RWPE1 (cell line): ENCODE data around the gene HMX1.

Experiments used
- CTCF ChIA-PET: fragments of 350-600 bp; sonication (Branson Sonifier 250); formaldehyde crosslinking; extraction: SDS; loops from one replicate; lab custom pipeline; 2021; lab: Yijun Ruan, JAX
- POLR2A ChIA-PET: fragments of 400-600 bp; formaldehyde crosslinking; extraction: SDS; loops from one replicate; lab custom pipeline; 2020; ENCODE audit warnings: antibody characterized with exemption; ENCODE audit not compliant: low non-redundant PET; lab: Yijun Ruan, JAX
- DNase-seq: peaks from one replicate; pipeline ENCODE4 v3.0.0; 2012; ENCODE audit warnings: low spot score
- H3K27ac ChIP-seq: fragments of 450-650 bp; 2 replicates; pipeline ENCODE4 v1.5.1; 2017
- TF ChIP-seq, protein P1 (sequence below): fragments of 450-650 bp; conservative IDR thresholded peaks from 2 replicates; pipeline ENCODE4 v1.5.1; 2017; ENCODE audit warnings: low read depth, mild to moderate bottlenecking

The HMX1 gene

DNA sequence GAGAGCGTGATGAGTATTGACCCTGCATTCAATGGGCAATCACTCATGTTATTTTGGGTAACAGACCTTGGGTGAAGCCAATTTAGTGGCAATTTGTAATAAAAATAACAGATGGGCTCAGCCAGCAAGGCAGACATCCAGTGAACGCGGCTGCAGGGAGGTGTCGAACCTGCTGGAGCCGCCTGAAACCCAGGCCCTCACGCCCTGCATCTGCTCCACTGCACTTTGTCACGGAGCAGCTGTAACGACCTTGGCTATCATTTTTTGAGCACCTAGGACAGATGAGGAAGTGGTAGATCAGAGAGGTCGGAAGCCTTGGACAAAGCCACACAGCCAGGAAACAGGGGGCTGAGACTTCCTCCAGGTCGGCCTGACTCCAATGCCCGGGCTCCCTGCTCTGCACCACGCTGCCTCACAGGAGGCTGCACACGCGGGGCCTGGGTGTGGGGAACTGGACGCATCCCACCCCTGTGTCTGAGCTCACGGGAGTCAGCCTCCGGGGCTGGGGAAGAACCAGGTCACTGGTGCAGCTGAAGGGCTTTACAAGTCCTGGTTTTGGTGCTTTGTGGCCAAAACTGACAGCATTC is 19.4 kb downstream of the HMX1 start:
- TF ChIP-seq, protein P1, sequence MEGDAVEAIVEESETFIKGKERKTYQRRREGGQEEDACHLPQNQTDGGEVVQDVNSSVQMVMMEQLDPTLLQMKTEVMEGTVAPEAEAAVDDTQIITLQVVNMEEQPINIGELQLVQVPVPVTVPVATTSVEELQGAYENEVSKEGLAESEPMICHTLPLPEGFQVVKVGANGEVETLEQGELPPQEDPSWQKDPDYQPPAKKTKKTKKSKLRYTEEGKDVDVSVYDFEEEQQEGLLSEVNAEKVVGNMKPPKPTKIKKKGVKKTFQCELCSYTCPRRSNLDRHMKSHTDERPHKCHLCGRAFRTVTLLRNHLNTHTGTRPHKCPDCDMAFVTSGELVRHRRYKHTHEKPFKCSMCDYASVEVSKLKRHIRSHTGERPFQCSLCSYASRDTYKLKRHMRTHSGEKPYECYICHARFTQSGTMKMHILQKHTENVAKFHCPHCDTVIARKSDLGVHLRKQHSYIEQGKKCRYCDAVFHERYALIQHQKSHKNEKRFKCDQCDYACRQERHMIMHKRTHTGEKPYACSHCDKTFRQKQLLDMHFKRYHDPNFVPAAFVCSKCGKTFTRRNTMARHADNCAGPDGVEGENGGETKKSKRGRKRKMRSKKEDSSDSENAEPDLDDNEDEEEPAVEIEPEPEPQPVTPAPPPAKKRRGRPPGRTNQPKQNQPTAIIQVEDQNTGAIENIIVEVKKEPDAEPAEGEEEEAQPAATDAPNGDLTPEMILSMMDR, result no peak
- ChIA-PET POLR2A (no interaction called here), CTCF (no interaction called here)
- DNase-seq, result no peak
- H3K27ac ChIP-seq, result no peak overlapping the region

DNA sequence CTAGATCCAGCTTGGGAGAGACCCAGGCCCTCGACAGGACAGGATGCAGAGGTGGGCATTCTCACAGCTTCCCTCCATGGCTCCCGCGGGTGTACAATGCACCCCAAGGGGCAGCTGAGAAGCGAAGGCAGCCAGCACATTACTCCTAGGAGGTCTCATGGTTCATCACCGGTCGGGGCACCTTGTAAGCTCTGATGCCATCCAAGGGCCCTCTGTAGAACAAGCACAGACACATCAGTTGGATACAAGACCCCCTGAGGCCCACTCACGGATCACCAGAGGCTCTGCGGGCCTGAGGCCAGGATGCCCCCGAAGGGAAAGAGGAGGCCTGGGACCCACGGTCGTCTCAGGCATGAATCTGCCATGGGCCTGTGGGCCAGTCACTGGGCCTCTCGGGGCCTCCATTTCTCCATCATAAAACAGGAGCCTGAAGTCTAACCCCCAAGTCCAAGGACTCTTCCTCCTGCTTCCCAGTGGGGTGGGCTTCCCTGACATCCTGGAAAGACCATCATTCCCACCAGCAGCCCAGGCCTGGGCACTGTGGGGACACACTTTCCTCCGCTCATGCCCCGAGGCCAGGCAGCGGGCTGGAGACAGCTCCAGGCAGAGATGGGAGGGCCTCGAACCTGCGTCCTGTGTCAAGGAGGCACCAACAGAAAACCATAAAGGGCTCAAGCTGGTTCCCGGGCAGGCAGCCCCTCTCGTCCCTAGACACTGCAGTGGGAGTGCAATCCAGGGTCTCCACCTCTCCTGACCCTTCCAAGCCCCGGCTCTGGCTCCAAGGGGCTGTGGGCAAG is 20.1 kb downstream of the HMX1 start:
- ChIA-PET CTCF (no interaction called here), POLR2A (no interaction called here)
- no peak overlapping the region for H3K27ac ChIP-seq
- TF ChIP-seq, protein P1, result no peak
- no peak for DNase-seq

DNA sequence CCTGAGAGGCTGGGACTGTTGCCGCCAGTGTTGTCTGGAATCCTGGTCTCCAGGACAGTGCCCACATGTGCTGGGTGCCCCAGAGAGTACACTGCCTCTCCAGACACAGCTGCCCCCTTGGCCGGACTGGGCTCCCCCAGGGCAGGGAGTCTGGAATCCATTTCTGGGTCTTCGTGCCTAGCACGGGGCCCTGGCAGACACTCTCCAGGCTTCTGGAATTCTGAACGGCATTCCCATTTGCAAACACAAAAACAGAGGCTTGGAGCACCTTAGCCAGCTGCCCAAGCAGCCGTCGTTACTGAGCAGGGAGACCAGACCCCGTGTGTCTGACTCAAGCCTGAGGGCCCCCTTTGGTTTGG is 20.8 kb downstream of the HMX1 start:
- ChIA-PET CTCF (no interaction called here), POLR2A (no interaction called here)
- TF ChIP-seq, protein P1, result no peak
- no peak overlapping the region for H3K27ac ChIP-seq
- no peak for DNase-seq

DNA sequence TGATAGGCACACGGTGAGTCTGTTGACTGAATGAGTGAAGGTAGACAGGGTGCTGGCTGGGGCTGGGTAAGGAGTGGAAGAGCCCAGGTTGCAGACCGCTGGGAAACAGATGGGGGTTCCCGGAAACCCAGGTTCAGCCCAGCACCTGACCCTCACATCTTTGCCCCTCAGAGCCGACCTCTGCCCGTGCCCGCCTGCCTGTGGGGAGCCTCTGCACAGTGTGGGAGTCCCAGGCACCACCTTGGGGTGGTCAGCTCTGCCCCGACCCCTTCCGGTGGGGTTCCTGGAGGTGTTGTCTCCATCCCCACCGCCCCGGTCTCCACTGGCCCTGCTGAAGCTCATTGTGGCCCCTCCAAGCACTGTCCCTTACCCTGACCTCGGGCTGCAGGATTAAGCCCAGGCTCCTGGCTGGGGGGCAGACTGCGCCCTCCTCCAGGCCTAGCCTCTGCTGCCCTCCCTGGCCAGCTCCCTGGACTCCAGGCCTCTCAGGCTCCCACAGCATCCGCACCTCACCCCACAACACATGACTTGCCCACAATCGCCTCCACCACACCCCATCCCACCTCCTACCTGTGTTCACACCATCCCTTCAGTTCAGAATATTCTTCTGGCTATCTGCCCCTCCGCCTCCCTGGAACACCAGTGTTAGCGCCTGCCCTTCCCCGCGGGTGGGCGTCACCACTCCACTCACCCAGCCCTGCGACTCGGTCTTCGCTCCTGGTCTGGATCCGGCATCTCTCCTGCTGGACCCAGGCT is 21.4 kb downstream of the HMX1 start:
- H3K27ac ChIP-seq, result no peak overlapping the region
- ChIA-PET CTCF (no interaction called here), POLR2A (no interaction called here)
- no peak for DNase-seq
- TF ChIP-seq, protein P1, result no peak

DNA sequence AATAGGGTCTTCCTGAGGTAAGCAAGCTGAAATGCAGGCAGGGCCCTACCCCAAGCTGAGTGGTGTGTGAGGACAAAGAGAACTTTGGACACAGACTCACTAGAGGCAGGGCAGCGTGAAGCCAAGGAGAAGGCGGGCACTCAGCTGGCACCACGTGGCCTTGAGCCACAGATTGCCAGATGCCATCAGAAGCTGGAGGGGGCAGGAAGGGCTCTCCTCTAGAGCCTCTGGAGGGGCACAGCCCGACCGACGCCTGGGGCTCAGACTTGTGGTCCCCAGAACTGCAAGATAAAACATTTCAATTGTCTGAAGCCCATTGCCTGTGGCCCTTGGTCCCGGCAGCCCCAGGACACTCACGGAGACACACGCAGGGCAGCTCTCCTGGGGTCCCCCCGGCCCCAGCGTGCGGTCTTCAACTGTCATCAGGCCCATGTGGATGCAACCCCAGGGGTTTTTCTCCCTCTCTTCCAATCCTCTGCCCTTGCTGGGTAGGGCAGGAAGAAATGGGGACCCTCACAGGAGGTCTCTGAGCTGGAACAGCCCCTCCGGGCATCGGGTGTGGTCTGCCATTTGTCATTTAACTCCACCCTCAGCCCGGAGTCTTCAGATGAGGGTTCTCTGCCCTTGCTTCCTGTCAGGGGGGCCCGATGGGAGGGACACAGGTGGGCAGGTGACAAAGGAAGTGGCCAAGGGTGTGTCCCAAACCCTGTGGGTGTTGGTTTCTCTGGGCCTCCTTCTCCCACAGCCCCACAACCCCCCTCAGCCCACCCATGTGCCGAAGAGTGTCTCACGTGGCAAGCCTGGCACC is 22.2 kb downstream of the HMX1 start:
- no peak for DNase-seq
- ChIA-PET CTCF (no interaction called here), POLR2A (no interaction called here)
- TF ChIP-seq, protein P1, result no peak
- H3K27ac ChIP-seq, result no peak overlapping the region
